ENCODE results near the gene CTSG.

- TF ChIP-seq REST (IDR thresholded peaks at IDR 0.05; ENCODE audit: low read depth, low read length) (no peak), CTCF (IDR thresholded peaks at IDR 0.05 in 2 of 3, conservative IDR thresholded peaks at IDR 0.05 in 1 of 3; ENCODE audit: control insufficient read depth in 2 of 3, extremely low read depth in 1 of 3, insufficient read depth in 1 of 3, low read depth in 3 of 3, low read length in 3 of 3) (no peak), USF1 (IDR thresholded peaks at IDR 0.05; ENCODE audit: borderline replicate concordance, extremely low read length, insufficient read depth, low read depth, low read length) (no peak), MYC (IDR thresholded peaks at IDR 0.05; ENCODE audit: insufficient read depth, insufficient read length, insufficient replicate concordance, low read length, severe bottlenecking) (no peak), CBX3 (IDR thresholded peaks at IDR 0.05; ENCODE audit: borderline replicate concordance, low read depth) (no peak), TAF1 (IDR thresholded peaks at IDR 0.05; ENCODE audit: borderline replicate concordance, low read depth, low read length) (no peak), SIX5 (IDR thresholded peaks at IDR 0.05; ENCODE audit: low read depth, low read length, severe bottlenecking) (no peak)
Observed at GRCh38 chr14:24534286-24534685, 41.8 kb downstream of the CTSG start.
